ENCODE results near the gene C7orf33.

Gene C7orf33

DNA sequence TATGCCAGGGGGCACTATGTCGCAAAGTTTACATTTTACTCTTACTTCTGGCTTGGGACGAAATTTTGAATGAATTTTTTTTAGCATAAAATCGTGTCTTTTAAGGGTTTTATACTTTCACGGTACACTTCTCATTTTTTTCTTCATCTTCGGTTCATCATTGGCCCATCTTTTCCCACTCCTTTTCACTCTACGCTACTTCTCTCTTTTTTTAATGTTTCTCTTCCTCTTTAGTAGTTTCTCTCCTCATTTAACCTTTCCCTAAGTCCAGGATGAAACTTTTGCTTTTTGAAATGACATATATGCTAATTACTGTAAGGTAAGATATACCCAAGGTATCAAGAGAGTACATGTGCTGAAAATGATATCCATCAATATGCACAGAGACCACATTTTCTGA is 39.5 kb downstream of the C7orf33 start:
- no peak for DNase-seq

DNA sequence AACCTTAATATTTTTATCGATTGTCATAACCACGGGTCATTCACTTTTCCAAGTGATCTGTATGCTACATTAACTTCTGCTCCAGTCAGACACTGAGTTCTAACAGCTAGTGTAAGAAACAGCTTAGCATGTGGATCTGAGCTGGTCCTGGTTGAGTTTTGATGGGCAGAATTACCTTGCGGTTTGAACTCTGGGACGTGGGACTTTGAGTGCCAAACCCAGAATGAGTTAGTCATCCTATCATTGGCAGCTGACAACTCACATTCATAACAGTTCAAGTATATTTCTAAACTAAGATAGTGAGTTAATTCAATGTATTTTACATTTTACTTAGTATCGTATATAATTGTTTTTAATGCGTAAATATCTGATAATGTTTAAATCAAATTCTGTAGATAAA is 43.2 kb downstream of the C7orf33 start:
- no peak for DNase-seq

GRCh38 chr7:148637094-148637493 is 46.5 kb downstream of the C7orf33 start:
- no peak for DNase-seq

DNA sequence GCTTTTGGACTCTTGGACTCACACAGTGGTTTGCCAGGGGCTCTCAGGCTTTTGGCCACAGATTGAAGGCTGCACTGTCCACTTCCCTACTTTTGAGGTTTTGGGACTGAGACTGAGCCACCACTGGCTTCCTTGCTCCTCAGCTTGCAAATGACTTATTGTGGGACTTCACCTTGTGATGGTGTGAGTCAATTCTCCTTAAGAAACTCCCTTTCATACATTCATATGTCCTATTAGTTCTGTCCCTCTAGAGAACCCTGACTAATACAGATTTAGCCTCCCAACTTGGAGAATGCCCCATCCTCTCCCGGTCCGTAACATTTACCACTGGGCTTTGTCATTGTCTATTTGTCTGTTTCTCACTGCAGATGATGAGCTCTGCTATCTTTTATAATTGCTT is 55.3 kb downstream of the C7orf33 start:
- no peak for DNase-seq

GRCh38 chr7:148650232-148650858 is 59.8 kb downstream of the C7orf33 start:
- DNase-seq: no peak

DNA sequence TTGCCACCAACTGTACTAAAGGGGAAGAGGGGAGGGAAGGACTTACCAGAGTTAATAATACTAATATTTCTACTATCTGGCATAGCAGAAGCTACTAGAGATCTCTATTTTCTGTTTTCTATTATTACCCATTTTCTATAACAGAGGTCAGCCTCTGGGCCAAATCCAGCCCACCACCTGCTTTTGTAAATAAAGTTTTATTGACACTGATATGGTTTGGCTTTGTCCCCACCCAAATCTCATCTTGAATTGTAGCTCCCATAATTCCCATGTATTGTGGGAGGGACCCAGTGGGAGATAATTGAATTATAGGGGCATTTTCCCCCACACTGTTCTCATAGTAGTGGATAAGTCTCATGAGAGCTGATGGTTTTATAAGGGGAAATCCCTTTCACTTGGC is 62.2 kb downstream of the C7orf33 start:
- DNase-seq: no peak

GRCh38 chr7:148657929-148658328 is 67.4 kb downstream of the C7orf33 start:
- DNase-seq: no peak

- DNase-seq: no peak
These were observed 70.9 kb downstream of the C7orf33 start for GRCh38 chr7:148661471-148661870.

DNA sequence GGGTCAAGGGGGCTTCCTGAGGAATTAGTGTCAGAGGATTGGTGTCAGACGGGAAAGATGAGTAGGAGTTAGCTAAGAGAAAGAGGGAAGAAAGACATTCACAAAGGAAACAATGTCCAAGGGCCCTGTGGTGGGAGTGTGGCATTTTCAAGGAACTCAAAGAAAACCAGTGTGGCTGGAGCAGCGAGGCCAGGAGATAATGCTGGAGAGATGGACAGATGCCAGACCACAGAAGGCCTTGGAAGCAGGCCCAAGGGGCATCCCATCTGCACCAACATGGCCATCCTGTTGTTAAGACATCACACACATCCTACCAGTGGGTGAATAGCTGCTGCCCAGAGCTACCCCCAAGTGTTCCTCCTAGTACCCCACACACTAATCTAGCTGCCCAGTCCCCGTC is 72.1 kb downstream of the C7orf33 start:
- no peak for DNase-seq

GRCh38 chr7:148664324-148664723 is 73.8 kb downstream of the C7orf33 start:
- no peak for DNase-seq

DNA sequence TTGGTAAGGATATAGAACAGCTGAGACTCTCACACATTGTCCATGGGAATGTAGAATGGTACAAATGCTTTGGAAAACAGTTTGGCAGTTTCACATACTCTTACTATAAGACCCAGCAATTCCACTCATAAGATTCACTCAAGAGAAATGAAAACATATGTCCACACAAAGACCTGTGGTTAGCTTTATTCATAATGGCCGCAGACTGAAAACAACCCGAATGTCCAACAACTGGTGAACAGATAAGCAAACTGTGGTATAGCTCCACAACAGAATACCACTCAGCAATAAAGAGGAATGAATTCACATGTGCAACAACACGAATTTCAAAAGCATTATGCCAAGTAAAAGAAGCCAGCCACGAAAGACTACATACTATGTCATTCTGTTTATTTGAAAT is 74.7 kb downstream of the C7orf33 start:
- DNase-seq: no peak
